T-helper 1 cell treated with Interleukin-12 subunit alpha and Interleukin-12 subunit beta and Interleukin-4 antibody, amounts not matched to agents 30 ng/mL and 1 ng/mL, for 36 hours (primary cell): ENCODE measurements around the gene CXCL5. TPM values are rescaled to one million over a fixed set of nuclear protein-coding genes. Genes with fewer than 3 reads are reported as not detected.
"Not testable (repeated sequence)": the region's sequence is repeated elsewhere in the genome, so short reads cannot be mapped to it uniquely, and the experiment has no call there.

Experiments
- intact Hi-C: fragments of 100-400 bp; cut with micrococcal nuclease; formaldehyde crosslinking; loops from one replicate; pipeline ENCODE4 v1.15.1; 2024
- total RNA-seq: library from RNA; stranded (reverse); gene quantifications from 2 replicates; pipeline ENCODE4 v1.2.3, GENCODE V29; 2022

CXCL5 gene
- total RNA-seq, 1 donor from 2014 or later, result not detected

- intact Hi-C loops, result no loop called here
Measured at GRCh38 chr4:73974352-73974751, 24.1 kb downstream of the CXCL5 start.

GRCh38 chr4:73970945-73971344, 27.5 kb downstream of the CXCL5 start:
- intact Hi-C loops, result no loop called here

GRCh38 chr4:73970011-73970410, 28.5 kb downstream of the CXCL5 start:
- intact Hi-C loops, result no loop called here

GRCh38 chr4:73967866-73968265, 30.6 kb downstream of the CXCL5 start:
- intact Hi-C loops, result no loop called here

- intact Hi-C loops, result no loop called here
Measured at GRCh38 chr4:73964862-73965611, 33.4 kb downstream of the CXCL5 start.

- intact Hi-C loops, result no loop called here
Measured at GRCh38 chr4:73962724-73963123, 35.8 kb downstream of the CXCL5 start.

GRCh38 chr4:73959041-73959440, 39.4 kb downstream of the CXCL5 start:
- intact Hi-C loops, result not testable (repeated sequence)

GRCh38 chr4:73952352-73952751, 46.1 kb downstream of the CXCL5 start:
- intact Hi-C loops, result no loop called here

- intact Hi-C loops, result not testable (repeated sequence)
Measured at GRCh38 chr4:73950376-73950920, 48.0 kb downstream of the CXCL5 start.

GRCh38 chr4:73948990-73949706, 49.3 kb downstream of the CXCL5 start:
- intact Hi-C loops, result no loop called here

GRCh38 chr4:73948291-73948690, 50.2 kb downstream of the CXCL5 start:
- intact Hi-C loops, result no loop called here

GRCh38 chr4:73947239-73947985, 51.1 kb downstream of the CXCL5 start:
- intact Hi-C loops, result no loop called here

GRCh38 chr4:73945674-73946449, 52.6 kb downstream of the CXCL5 start:
- intact Hi-C loops, result no loop called here

Other genes with a start within 250 kb of the CXCL5 start
- not detected in 2 replicates for gene CXCL6, start 162.0 kb downstream of the CXCL5 start, total RNA-seq
- gene PF4V1, start 145.4 kb downstream of the CXCL5 start, total RNA-seq, result not detected in 2 replicates
- not detected in 2 replicates for gene CXCL1, start 129.3 kb downstream of the CXCL5 start, total RNA-seq
- gene PF4, start 16.6 kb downstream of the CXCL5 start, total RNA-seq, result not detected in 2 replicates
- gene PPBP, start 10.5 kb downstream of the CXCL5 start, total RNA-seq, result not detected in 2 replicates
- 0.12 TPM in 1 of 2 replicates, not detected in the other for gene CXCL3, start 40.0 kb upstream of the CXCL5 start, total RNA-seq
- 0.44 TPM in 1 of 2 replicates, not detected in the other for gene CXCL2, start 100.5 kb upstream of the CXCL5 start, total RNA-seq
- gene MTHFD2L, start 159.4 kb upstream of the CXCL5 start, total RNA-seq, result 6.3 and 7.7 TPM in 2 replicates